Keratinocyte (primary cell): ENCODE results near the gene DDX43. TPM values are rescaled to one million over a fixed set of nuclear protein-coding genes. Genes with fewer than 3 reads are reported as not detected.

Source experiments
- DNase-seq: peaks from one replicate; pipeline ENCODE4 v3.0.0-alpha.2; 2011; ENCODE audit warnings: low read depth, missing footprints, low spot score
- FAIRE-seq: peaks from 2 replicates; lab custom pipeline; 2011; peaks lifted over from hg19 to GRCh38; lab: Jason Lieb, UNC
- H2AFZ ChIP-seq: 2 replicates; pipeline ENCODE4 v1.6.0; 2012; ENCODE audit warnings: low read length, control low read depth, inconsistent platforms; ENCODE audit not compliant: control insufficient read depth
- H3K27ac ChIP-seq: 2 replicates; pipeline ENCODE4 v1.5.1; 2011; ENCODE audit warnings: low read length; ENCODE audit not compliant: control insufficient read depth, insufficient read depth
- H3K27me3 ChIP-seq: 3 replicates; pipeline ENCODE4 v1.6.0; 2011; ENCODE audit warnings: low read length; ENCODE audit not compliant: control insufficient read depth, insufficient read depth; ENCODE audit errors: extremely low read depth
- H3K36me3 ChIP-seq, 2 experiments: 2 replicates in 1 of 2; 3 replicates in 1 of 2; pipeline ENCODE4 v1.5.1; 2011; ENCODE audit warnings: low read length in 2 of 2, mild to moderate bottlenecking in 1 of 2; ENCODE audit not compliant: control insufficient read depth in 2 of 2, insufficient read depth in 2 of 2; ENCODE audit errors: extremely low read depth in 1 of 2
- H3K4me1 ChIP-seq: 3 replicates; pipeline ENCODE4 v1.5.1; 2011; ENCODE audit warnings: low read length; ENCODE audit not compliant: control insufficient read depth, insufficient read depth; ENCODE audit errors: extremely low read depth
- H3K4me2 ChIP-seq: 3 replicates; pipeline ENCODE4 v1.6.0; 2011; ENCODE audit warnings: low read depth, low read length; ENCODE audit not compliant: control insufficient read depth, insufficient read depth; ENCODE audit errors: extremely low read depth
- H3K4me3 ChIP-seq, 3 experiments: fragments of 200-600 bp in 1 of 3; sonication (generic) in 1 of 3; 2 replicates in 2 of 3; 3 replicates in 1 of 3; pipeline ENCODE4 v1.5.1; 2011 to 2016; ENCODE audit warnings: low read length in 3 of 3, mild to moderate bottlenecking in 3 of 3, control low read depth in 2 of 3, inconsistent platforms in 1 of 3, low read depth in 1 of 3, mixed read lengths in 1 of 3, mixed run types in 1 of 3, moderate library complexity in 1 of 3; ENCODE audit not compliant: control insufficient read depth in 2 of 3, insufficient read depth in 2 of 3; ENCODE audit errors: extremely low read depth in 1 of 3
- H3K79me2 ChIP-seq: 2 replicates; pipeline ENCODE4 v1.6.0; 2012; ENCODE audit warnings: low read length; ENCODE audit not compliant: control insufficient read depth, insufficient read depth
- H3K9ac ChIP-seq: 3 replicates; pipeline ENCODE4 v1.6.0; 2011; ENCODE audit warnings: low read length; ENCODE audit not compliant: control insufficient read depth, insufficient read depth; ENCODE audit errors: extremely low read depth
- H3K9me1 ChIP-seq: 3 replicates; pipeline ENCODE4 v1.6.0; 2011; ENCODE audit warnings: low read length; ENCODE audit not compliant: control insufficient read depth, insufficient read depth; ENCODE audit errors: extremely low read depth
- H3K9me3 ChIP-seq: 2 replicates; pipeline ENCODE4 v1.5.1; 2012; ENCODE audit warnings: low read depth, low read length; ENCODE audit not compliant: control insufficient read depth
- H4K20me1 ChIP-seq: 3 replicates; pipeline ENCODE4 v1.6.0; 2011; ENCODE audit warnings: low read length; ENCODE audit not compliant: control insufficient read depth, insufficient read depth; ENCODE audit errors: extremely low read depth
- CTCF ChIP-seq, 3 experiments: IDR thresholded peaks in 1 of 3; conservative IDR thresholded peaks in 1 of 3; optimal IDR thresholded peaks in 1 of 3; 2 replicates in 2 of 3; 3 replicates in 1 of 3; pipeline versions ENCODE3 to v1.5.1; 2011; ENCODE audit warnings: low read length in 3 of 3, mild to moderate bottlenecking in 3 of 3, moderate library complexity in 2 of 3, control low read depth in 1 of 3, inconsistent platforms in 1 of 3; ENCODE audit not compliant: insufficient read depth in 2 of 3; ENCODE audit errors: extremely low read depth in 1 of 3
- EZH2 ChIP-seq: IDR thresholded peaks from one replicate; pipeline ENCODE4 v1.6.1; 2012; ENCODE audit warnings: inconsistent platforms, mild to moderate bottlenecking, low read length, moderate library complexity
- dilution Hi-C: fragments of 300-500 bp; cut with MboI; formaldehyde crosslinking; loops from one replicate; pipeline ENCODE4 v1.7.0; 2020; ENCODE audit warnings: low sequenced_read_pairs; ENCODE audit not compliant: extremely low pct_ligation_motif_present
- polyA minus RNA-seq, 3 experiments: library from RNA; depleted of rRNA, polyadenylated mRNA; stranded (reverse); fragments of >200 nt; gene quantifications; 1 replicate in 1 of 3; 2 replicates in 1 of 3; 3 replicates in 1 of 3; pipeline ENCODE4 v1.2.3, GENCODE V29; 2011
- polyA plus RNA-seq, 5 experiments: library from polyadenylated mRNA; depleted of rRNA in 3 of 5; stranded (reverse) in 3 of 5; stranded (forward) in 1 of 5; unstranded in 1 of 5; fragments of >200 nt; gene quantifications; 1 replicate in 1 of 5; 2 replicates in 3 of 5; 3 replicates in 1 of 5; pipeline versions ENCODE4 v1.2.1 to v1.2.3, GENCODE V29; 2011 to 2012; ENCODE audit warnings: missing spikeins in 2 of 5, low read depth in 1 of 5, low replicate concordance in 1 of 5

DDX43 gene
- polyA plus RNA-seq (0.14 to 0.33 TPM (median 0.15 TPM) in 3 replicates), polyA minus RNA-seq (not detected in 3 replicates)
- 1.00 TPM for polyA plus RNA-seq (2011; ENCODE audit: low read depth)
- polyA plus RNA-seq (2011; cell fraction: cytosol; rRNA removed): 0.08 and 0.41 TPM in 2 replicates
- polyA plus RNA-seq (2011; cell fraction: nucleus; rRNA removed): 0.49 and 0.53 TPM in 2 replicates
- polyA plus RNA-seq (2012; ENCODE audit: low replicate concordance): 0.30 and 0.36 TPM in 2 replicates
- polyA minus RNA-seq (2011; cell fraction: cytosol; rRNA and poly(A)+ RNA removed): not detected
- polyA minus RNA-seq (2011; cell fraction: nucleus; rRNA and poly(A)+ RNA removed): not detected in 2 replicates

GRCh38 chr6:73394577-73395354, at the start of gene DDX43:
DDX43 (plus strand) TSS chr6:73394828; CDS start chr6:73394906, 78 bp downstream.
- H3K9me3 ChIP-seq: no peaks in the 10 kb centered on the region
- H4K20me1 ChIP-seq: no peaks in the 10 kb centered on the region
- TF ChIP-seq EZH2 (no peak), CTCF (optimal IDR thresholded peaks at IDR 0.05 in 1 of 3, IDR thresholded peaks at IDR 0.05 in 1 of 3, conservative IDR thresholded peaks at IDR 0.05 in 1 of 3; ENCODE audit: extremely low read depth in 1 of 3, insufficient read depth in 2 of 3, low read length in 3 of 3) (no peak)
- dilution Hi-C loops: no loop called here
- no peaks in the 10 kb centered on the region for H3K79me2 ChIP-seq
- peak within 1 kb of the TSS; percentile 31 for H3K27ac ChIP-seq
- H3K4me2 ChIP-seq: no peak within 1 kb of the TSS
- H3K36me3 ChIP-seq: no peaks in the 10 kb centered on the region
- no peak within 1 kb of the TSS for H2AFZ ChIP-seq
- H3K4me3 ChIP-seq: peak within 1 kb of the TSS in 2 of 3 experiments; percentile 24 to 34
- FAIRE-seq (no peak), DNase-seq (no peak)
- H3K4me1 ChIP-seq: no peaks in the 10 kb centered on the region
- H3K9ac ChIP-seq: peak within 1 kb of the TSS; percentile 15
- no peaks in the 10 kb centered on the region for H3K27me3 ChIP-seq
- no peaks in the 10 kb centered on the region for H3K9me1 ChIP-seq

GRCh38 chr6:73348550-73349204, 46.0 kb upstream of the DDX43 start:
- Histone ChIP-seq H3K79me2 (no peaks in the 10 kb centered on the region), H4K20me1 (no peaks in the 10 kb centered on the region), H3K9ac (no peak overlapping the region), H2AFZ (no peak overlapping the region), H3K4me2 (no peak overlapping the region), H3K9me1 (no peaks in the 10 kb centered on the region), H3K4me1 (no peaks in the 10 kb centered on the region), H3K36me3 (no peaks in the 10 kb centered on the region), H3K27me3 (peaks cover 23% of the 10 kb centered on the region), H3K9me3 (no peaks in the 10 kb centered on the region), H3K27ac (no peak overlapping the region), H3K4me3 (no peak overlapping the region)
- DNase-seq: no peak
- TF ChIP-seq EZH2 (peak; percentile 41), CTCF (optimal IDR thresholded peaks at IDR 0.05 in 1 of 3, IDR thresholded peaks at IDR 0.05 in 1 of 3, conservative IDR thresholded peaks at IDR 0.05 in 1 of 3; ENCODE audit: extremely low read depth in 1 of 3, insufficient read depth in 2 of 3, low read length in 3 of 3) (no peak)
- no peak for FAIRE-seq
- dilution Hi-C loops: no loop called here
